IPS-15b (cell line): ENCODE results near the gene PRRG1.

Experiments
- H3K27me3 ChIP-seq: one replicate; pipeline ENCODE4 v1.6.1; 2013; ENCODE audit warnings: low read length; ENCODE audit not compliant: control insufficient read depth, insufficient read depth
- H3K36me3 ChIP-seq: one replicate; pipeline ENCODE4 v1.6.1; 2013; ENCODE audit warnings: low read length; ENCODE audit not compliant: control insufficient read depth, insufficient read depth
- H3K4me1 ChIP-seq: one replicate; pipeline ENCODE4 v1.6.1; 2013; ENCODE audit warnings: mild to moderate bottlenecking, low read length; ENCODE audit not compliant: control insufficient read depth, insufficient read depth
- H3K4me3 ChIP-seq: one replicate; pipeline ENCODE4 v1.5.1; 2013; ENCODE audit warnings: low read depth, low read length
- H3K9ac ChIP-seq: one replicate; pipeline ENCODE4 v1.6.1; 2013; ENCODE audit warnings: low read depth, mild to moderate bottlenecking, low read length
- H3K9me3 ChIP-seq: one replicate; pipeline ENCODE4 v1.6.1; 2013; ENCODE audit warnings: mild to moderate bottlenecking, low read length; ENCODE audit not compliant: control insufficient read depth, insufficient read depth

PRRG1 gene

GRCh38 chrX:37348231-37348970 lies 763 bp upstream of the PRRG1 start:
- H3K36me3 ChIP-seq = no peaks in the 10 kb centered on the region

GRCh38 chrX:37348971-37349220 lies 268 bp upstream of the PRRG1 start:
- Histone ChIP-seq H3K9ac (no peak overlapping the region), H3K9me3 (no peaks in the 10 kb centered on the region), H3K4me1 (peaks cover 17% of the 10 kb centered on the region), H3K27me3 (peaks cover 5% of the 10 kb centered on the region), H3K36me3 (no peaks in the 10 kb centered on the region), H3K4me3 (peak overlapping the region; percentile 70)

More at GRCh38 chrX:37348231-37348970, 763 bp upstream of the PRRG1 start:
- Histone ChIP-seq H3K9ac (no peak overlapping the region), H3K9me3 (no peaks in the 10 kb centered on the region), H3K4me3 (peak overlapping the region; percentile 70), H3K27me3 (peaks cover 5% of the 10 kb centered on the region), H3K4me1 (peaks cover 17% of the 10 kb centered on the region)

GRCh38 chrX:37350034-37350365 lies 836 bp downstream of the PRRG1 start:
- no peaks in the 10 kb centered on the region for H3K36me3 ChIP-seq
- peaks cover 5% of the 10 kb centered on the region for H3K27me3 ChIP-seq
- H3K9ac ChIP-seq = peak overlapping the region; percentile 38
- H3K9me3 ChIP-seq = no peaks in the 10 kb centered on the region
- H3K4me3 ChIP-seq = peak overlapping the region; percentile 95
- H3K4me1 ChIP-seq = peaks cover 11% of the 10 kb centered on the region

- Histone ChIP-seq H3K9me3 (no peaks in the 10 kb centered on the region), H3K4me1 (peaks cover 6% of the 10 kb centered on the region), H3K9ac (no peak overlapping the region), H3K27me3 (no peaks in the 10 kb centered on the region), H3K4me3 (no peak overlapping the region), H3K36me3 (no peaks in the 10 kb centered on the region)
Measured at GRCh38 chrX:37353646-37354045, 4.5 kb downstream of the PRRG1 start.

- Histone ChIP-seq H3K4me1 (peaks cover 2% of the 10 kb centered on the region), H3K27me3 (no peaks in the 10 kb centered on the region), H3K4me3 (no peak overlapping the region), H3K9ac (no peak overlapping the region), H3K36me3 (no peaks in the 10 kb centered on the region), H3K9me3 (no peaks in the 10 kb centered on the region)
Measured at GRCh38 chrX:37357436-37357835, 8.3 kb downstream of the PRRG1 start.

- Histone ChIP-seq H3K9me3 (no peaks in the 10 kb centered on the region), H3K4me3 (no peak overlapping the region), H3K4me1 (peaks cover 3% of the 10 kb centered on the region), H3K36me3 (no peaks in the 10 kb centered on the region), H3K9ac (no peak overlapping the region), H3K27me3 (no peaks in the 10 kb centered on the region)
Measured at GRCh38 chrX:37361596-37361995, 12.4 kb downstream of the PRRG1 start.

GRCh38 chrX:37364666-37365065 lies 15.5 kb downstream of the PRRG1 start:
- Histone ChIP-seq H3K9me3 (no peaks in the 10 kb centered on the region), H3K9ac (no peak overlapping the region), H3K36me3 (no peaks in the 10 kb centered on the region), H3K4me1 (peaks cover 3% of the 10 kb centered on the region), H3K4me3 (no peak overlapping the region), H3K27me3 (no peaks in the 10 kb centered on the region)

- no peaks in the 10 kb centered on the region for H3K9me3 ChIP-seq
- H3K36me3 ChIP-seq = no peaks in the 10 kb centered on the region
- H3K9ac ChIP-seq = no peak overlapping the region
- H3K27me3 ChIP-seq = no peaks in the 10 kb centered on the region
- H3K4me1 ChIP-seq = no peaks in the 10 kb centered on the region
- H3K4me3 ChIP-seq = no peak overlapping the region
Measured at GRCh38 chrX:37367946-37368345, 18.8 kb downstream of the PRRG1 start.

GRCh38 chrX:37370499-37371141 lies 21.5 kb downstream of the PRRG1 start:
- Histone ChIP-seq H3K4me1 (no peaks in the 10 kb centered on the region), H3K9me3 (no peaks in the 10 kb centered on the region), H3K27me3 (no peaks in the 10 kb centered on the region), H3K4me3 (no peak overlapping the region), H3K36me3 (no peaks in the 10 kb centered on the region), H3K9ac (no peak overlapping the region)

- Histone ChIP-seq H3K4me3 (no peak overlapping the region), H3K4me1 (no peaks in the 10 kb centered on the region), H3K9me3 (no peaks in the 10 kb centered on the region), H3K27me3 (no peaks in the 10 kb centered on the region), H3K9ac (no peak overlapping the region), H3K36me3 (no peaks in the 10 kb centered on the region)
Measured at GRCh38 chrX:37371578-37371991, 22.4 kb downstream of the PRRG1 start.

- Histone ChIP-seq H3K9ac (no peak overlapping the region), H3K9me3 (no peaks in the 10 kb centered on the region), H3K27me3 (no peaks in the 10 kb centered on the region), H3K4me1 (peaks cover 6% of the 10 kb centered on the region), H3K36me3 (no peaks in the 10 kb centered on the region), H3K4me3 (no peak overlapping the region)
Measured at GRCh38 chrX:37378404-37378803, 29.2 kb downstream of the PRRG1 start.

GRCh38 chrX:37378830-37379229 lies 29.7 kb downstream of the PRRG1 start:
- Histone ChIP-seq H3K4me1 (peaks cover 6% of the 10 kb centered on the region), H3K9ac (no peak overlapping the region), H3K4me3 (no peak overlapping the region), H3K36me3 (no peaks in the 10 kb centered on the region), H3K27me3 (no peaks in the 10 kb centered on the region), H3K9me3 (no peaks in the 10 kb centered on the region)
